ENCODE data around the gene GNAI2.

DNA sequence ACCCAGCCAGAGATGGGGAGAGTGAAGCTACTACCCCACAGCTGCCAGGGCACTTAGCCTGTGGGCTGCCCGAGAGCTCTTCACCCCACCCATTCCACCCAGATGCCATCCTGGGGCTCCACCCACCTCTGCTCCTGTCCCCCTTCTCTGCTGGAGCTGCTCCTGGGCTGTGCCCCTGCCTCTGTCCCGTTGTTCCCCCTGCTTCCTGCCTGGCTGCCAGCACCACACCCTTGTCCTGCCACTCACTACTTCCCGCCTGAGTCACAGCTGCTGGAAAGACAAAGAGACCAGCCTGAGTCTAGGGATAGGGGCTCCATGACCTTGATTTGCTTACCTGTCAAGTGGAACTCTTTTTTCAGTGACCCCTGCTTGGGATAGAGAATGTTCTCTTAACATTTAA is 12.4 kb downstream of the GNAI2 start:
- TF ChIP-seq POLR2A (IDR thresholded peaks at IDR 0.05; ENCODE audit: low read depth, low read length): peak; percentile 39
- peak; percentile 79 for TF ChIP-seq FOS (IDR thresholded peaks at IDR 0.05; ENCODE audit: borderline replicate concordance, insufficient read depth, low read length)
- TF ChIP-seq, protein P1, sequence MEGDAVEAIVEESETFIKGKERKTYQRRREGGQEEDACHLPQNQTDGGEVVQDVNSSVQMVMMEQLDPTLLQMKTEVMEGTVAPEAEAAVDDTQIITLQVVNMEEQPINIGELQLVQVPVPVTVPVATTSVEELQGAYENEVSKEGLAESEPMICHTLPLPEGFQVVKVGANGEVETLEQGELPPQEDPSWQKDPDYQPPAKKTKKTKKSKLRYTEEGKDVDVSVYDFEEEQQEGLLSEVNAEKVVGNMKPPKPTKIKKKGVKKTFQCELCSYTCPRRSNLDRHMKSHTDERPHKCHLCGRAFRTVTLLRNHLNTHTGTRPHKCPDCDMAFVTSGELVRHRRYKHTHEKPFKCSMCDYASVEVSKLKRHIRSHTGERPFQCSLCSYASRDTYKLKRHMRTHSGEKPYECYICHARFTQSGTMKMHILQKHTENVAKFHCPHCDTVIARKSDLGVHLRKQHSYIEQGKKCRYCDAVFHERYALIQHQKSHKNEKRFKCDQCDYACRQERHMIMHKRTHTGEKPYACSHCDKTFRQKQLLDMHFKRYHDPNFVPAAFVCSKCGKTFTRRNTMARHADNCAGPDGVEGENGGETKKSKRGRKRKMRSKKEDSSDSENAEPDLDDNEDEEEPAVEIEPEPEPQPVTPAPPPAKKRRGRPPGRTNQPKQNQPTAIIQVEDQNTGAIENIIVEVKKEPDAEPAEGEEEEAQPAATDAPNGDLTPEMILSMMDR (IDR thresholded peaks at IDR 0.05; ENCODE audit: extremely low read depth in 1 of 2, insufficient read depth in 1 of 2, low read depth in 1 of 2, low read length in 2 of 2): no peak
- TF ChIP-seq, protein P2, sequence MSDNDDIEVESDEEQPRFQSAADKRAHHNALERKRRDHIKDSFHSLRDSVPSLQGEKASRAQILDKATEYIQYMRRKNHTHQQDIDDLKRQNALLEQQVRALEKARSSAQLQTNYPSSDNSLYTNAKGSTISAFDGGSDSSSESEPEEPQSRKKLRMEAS (IDR thresholded peaks at IDR 0.05; ENCODE audit: insufficient read depth, insufficient read length): no peak

Data from endothelial cell of umbilical vein (primary cell).